GM13977 (cell line): ENCODE measurements around the gene FNDC1.

Experiments
- DNase-seq: peaks from one replicate; pipeline ENCODE4 v3.0.0; 2012; ENCODE audit warnings: low spot score
- CTCF ChIP-seq: IDR thresholded peaks from 2 replicates; pipeline ENCODE4 v1.5.1; 2012; ENCODE audit warnings: mild to moderate bottlenecking, control low read depth; ENCODE audit not compliant: insufficient read depth; ENCODE audit errors: extremely low read depth, missing control alignments
- in situ Hi-C: fragments of 300-500 bp; cut with MboI; formaldehyde crosslinking; loops from one replicate; pipeline ENCODE4 v1.12.0; 2022; ENCODE audit warnings: low sequenced_read_pairs, low pct_unique_long_range_greater_than_20kb, mixed read lengths, inconsistent platforms; ENCODE audit not compliant: unreplicated experiment

The FNDC1 gene

GRCh38 chr6:159126590-159126989 is 42.6 kb upstream of the FNDC1 start:
- no peak for DNase-seq
- in situ Hi-C loops = no loop called here
- TF ChIP-seq CTCF = no peak

GRCh38 chr6:159127701-159128100 is 41.5 kb upstream of the FNDC1 start:
- DNase-seq = no peak
- TF ChIP-seq CTCF = no peak
- in situ Hi-C loops = no loop called here

- no peak for TF ChIP-seq CTCF
- in situ Hi-C loops = no loop called here
- no peak for DNase-seq
Observed at GRCh38 chr6:159128978-159129377, 40.2 kb upstream of the FNDC1 start.

- no peak for DNase-seq
- in situ Hi-C loops = loop anchor here (10.0 kb wide), 1 partner anchor 126 kb away; the partner anchor contains the start of gene RSPH3
- no peak for TF ChIP-seq CTCF
Observed at GRCh38 chr6:159130846-159131245, 38.4 kb upstream of the FNDC1 start.

GRCh38 chr6:159131709-159132108 is 37.5 kb upstream of the FNDC1 start:
- TF ChIP-seq CTCF = no peak
- no peak for DNase-seq
- in situ Hi-C loops = loop anchor here (10.0 kb wide), 1 partner anchor 127 kb away; the partner anchor contains the start of gene RSPH3

- no peak for TF ChIP-seq CTCF
- in situ Hi-C loops = loop anchor here (10.0 kb wide), 1 partner anchor 128 kb away; the partner anchor contains the start of gene RSPH3
- no peak for DNase-seq
Observed at GRCh38 chr6:159132664-159133063, 36.5 kb upstream of the FNDC1 start.
